ENCODE data around the gene PTGER3.

The PTGER3 gene

DNA sequence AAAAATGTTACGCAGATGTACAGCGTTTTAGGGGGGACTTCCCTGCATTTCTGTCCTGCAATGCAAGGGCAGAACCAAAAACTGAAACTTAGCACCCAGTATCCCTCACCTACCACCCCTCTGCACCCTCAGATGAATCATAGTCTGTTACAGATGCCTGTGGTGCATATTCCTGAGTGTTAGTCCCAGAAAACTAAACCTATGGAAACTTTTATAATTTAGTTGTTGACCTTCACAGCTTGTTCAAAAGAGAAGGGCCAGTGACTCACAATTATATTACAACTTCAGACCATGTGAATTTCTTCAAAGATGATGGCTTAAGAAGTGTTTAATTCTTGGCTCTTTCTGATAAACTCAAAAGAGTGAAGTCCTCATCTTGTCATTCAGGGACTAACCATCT, 5.8 kb downstream of the PTGER3 start:
- Histone ChIP-seq H3K4me1 (ENCODE audit: control insufficient read depth in 1 of 2, insufficient read depth in 1 of 2, low read depth in 1 of 2, low read length in 1 of 2) (peaks cover 4 to 5% of the 10 kb centered on the region in 2 experiments), H3K27ac (no peak overlapping the region), H3K9me3 (no peaks in the 10 kb centered on the region), H3K4me3 (ENCODE audit: low read depth in 1 of 2, low read length in 1 of 2) (no peak overlapping the region), H3K27me3 (peaks cover 60% of the 10 kb centered on the region), H3K36me3 (no peaks in the 10 kb centered on the region)
- no peak for TF ChIP-seq CTCF (IDR thresholded peaks at IDR 0.05)

GRCh38 chr1:71039661-71040262, 7.9 kb downstream of the PTGER3 start:
- H3K27me3 ChIP-seq, result peaks cover 42% of the 10 kb centered on the region
- TF ChIP-seq CTCF (IDR thresholded peaks at IDR 0.05), result no peak
- no peak overlapping the region for H3K4me3 ChIP-seq (ENCODE audit: low read depth in 1 of 2, low read length in 1 of 2)
- H3K27ac ChIP-seq, result no peak overlapping the region
- H3K36me3 ChIP-seq, result no peaks in the 10 kb centered on the region
- H3K9me3 ChIP-seq, result no peaks in the 10 kb centered on the region
- H3K4me1 ChIP-seq (ENCODE audit: control insufficient read depth in 1 of 2, insufficient read depth in 1 of 2, low read depth in 1 of 2, low read length in 1 of 2), result no peaks in the 10 kb centered on the region

DNA sequence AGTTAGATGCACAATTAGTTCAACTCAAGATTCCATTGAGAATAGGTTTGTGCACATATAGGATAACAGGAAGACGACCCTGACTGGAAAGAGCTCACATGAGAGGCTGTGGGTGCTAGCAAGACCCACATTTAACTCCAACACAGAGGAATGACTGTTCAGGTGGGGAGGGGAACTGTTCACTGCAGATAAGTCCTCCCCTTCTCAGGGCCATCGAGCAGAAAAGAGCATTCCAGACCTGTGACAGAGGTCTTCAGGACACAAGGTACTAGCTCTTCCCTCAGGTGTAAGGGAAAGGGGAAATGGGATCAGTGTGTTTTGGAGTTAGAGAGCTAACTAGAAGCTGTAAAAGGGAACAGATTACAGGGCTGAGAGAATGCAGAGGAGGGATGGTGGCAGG, 8.7 kb downstream of the PTGER3 start:
- Histone ChIP-seq H3K27ac (no peak overlapping the region), H3K27me3 (peaks cover 33% of the 10 kb centered on the region), H3K4me1 (ENCODE audit: control insufficient read depth in 1 of 2, insufficient read depth in 1 of 2, low read depth in 1 of 2, low read length in 1 of 2) (no peaks in the 10 kb centered on the region), H3K36me3 (no peaks in the 10 kb centered on the region), H3K4me3 (ENCODE audit: low read depth in 1 of 2, low read length in 1 of 2) (no peak overlapping the region), H3K9me3 (no peaks in the 10 kb centered on the region)
- TF ChIP-seq CTCF (IDR thresholded peaks at IDR 0.05), result no peak

DNA sequence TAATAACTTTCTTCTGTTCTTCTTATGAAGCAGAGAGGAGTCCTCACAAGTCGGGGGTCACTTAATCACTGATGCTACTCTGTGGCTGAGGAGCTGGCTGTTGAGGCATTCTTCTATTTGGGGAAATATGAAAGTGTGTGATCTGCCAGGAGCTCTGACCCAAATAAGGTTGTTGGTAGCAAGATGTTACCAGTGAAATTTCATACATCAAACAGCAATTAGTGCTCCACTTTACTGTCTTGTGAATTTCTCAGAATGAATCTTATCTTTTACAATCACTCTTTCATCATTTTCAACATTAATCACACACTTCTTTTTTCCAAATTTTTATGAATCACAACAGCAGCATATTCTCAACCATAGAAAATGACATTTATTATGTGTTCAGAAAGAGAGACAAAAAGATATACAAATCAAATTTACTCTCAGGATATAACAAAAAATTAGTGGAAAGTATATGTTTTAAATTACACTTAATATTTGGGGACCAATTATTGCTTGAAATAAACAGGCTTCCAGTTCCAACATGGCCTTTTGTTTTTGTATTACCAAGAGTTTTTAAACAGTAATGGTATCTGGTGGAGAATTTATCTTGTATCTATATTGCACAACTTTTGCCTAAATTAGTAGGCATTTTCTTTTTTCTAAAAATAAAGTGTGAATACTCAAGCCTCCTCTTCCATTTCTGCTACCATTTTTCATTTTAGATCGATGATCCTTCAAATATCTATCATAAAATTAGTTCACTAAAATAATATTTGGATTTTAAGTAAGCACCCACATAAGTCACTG, 9.6 kb downstream of the PTGER3 start:
- TF ChIP-seq CTCF (IDR thresholded peaks at IDR 0.05), result no peak
- H3K4me3 ChIP-seq (ENCODE audit: low read depth in 1 of 2, low read length in 1 of 2), result no peak overlapping the region
- H3K4me1 ChIP-seq (ENCODE audit: control insufficient read depth in 1 of 2, insufficient read depth in 1 of 2, low read depth in 1 of 2, low read length in 1 of 2), result no peaks in the 10 kb centered on the region
- no peaks in the 10 kb centered on the region for H3K9me3 ChIP-seq
- H3K36me3 ChIP-seq, result no peaks in the 10 kb centered on the region
- H3K27me3 ChIP-seq, result peaks cover 24% of the 10 kb centered on the region
- H3K27ac ChIP-seq, result no peak overlapping the region

DNA sequence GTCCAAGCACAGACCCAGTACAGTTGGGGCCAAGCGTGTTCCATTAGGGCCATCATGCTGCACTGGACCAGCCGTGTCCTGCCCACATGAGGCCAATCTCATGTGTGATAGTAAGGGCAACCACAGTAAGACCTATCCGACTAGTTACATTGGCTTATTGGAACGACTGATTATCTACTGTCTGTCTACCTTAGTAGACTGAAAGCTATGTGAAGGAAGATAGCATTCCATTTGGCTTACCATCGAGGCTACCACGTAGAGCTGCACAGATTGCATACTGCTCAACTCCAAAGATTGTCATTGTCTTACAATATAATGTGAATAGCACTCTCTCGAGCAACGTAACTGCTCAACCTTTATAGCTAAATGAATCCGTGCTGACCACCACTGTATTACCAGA, 10.6 kb downstream of the PTGER3 start:
- H3K4me3 ChIP-seq (ENCODE audit: low read depth in 1 of 2, low read length in 1 of 2), result no peak overlapping the region
- no peak overlapping the region for H3K27ac ChIP-seq
- H3K4me1 ChIP-seq (ENCODE audit: control insufficient read depth in 1 of 2, insufficient read depth in 1 of 2, low read depth in 1 of 2, low read length in 1 of 2), result no peaks in the 10 kb centered on the region
- H3K27me3 ChIP-seq, result peaks cover 18% of the 10 kb centered on the region
- no peaks in the 10 kb centered on the region for H3K9me3 ChIP-seq
- no peak for TF ChIP-seq CTCF (IDR thresholded peaks at IDR 0.05)
- no peaks in the 10 kb centered on the region for H3K36me3 ChIP-seq

Measured in neutrophil (primary cell).